AG09309 (cell line): ENCODE data around the gene RRP36.
"Not testable (repeated sequence)": the region's sequence is repeated elsewhere in the genome, so short reads cannot be mapped to it uniquely, and the experiment has no call there.

Source experiments
- DNase-seq: peaks from one replicate; pipeline ENCODE4 v3.0.0-alpha.2; 2010; ENCODE audit warnings: low read depth
- H3K4me3 ChIP-seq: 2 replicates; pipeline ENCODE4 v1.5.1; 2011; ENCODE audit warnings: mild to moderate bottlenecking, low read depth, low read length, moderate library complexity; ENCODE audit not compliant: control insufficient read depth
- TF ChIP-seq, protein P1 (sequence below): IDR thresholded peaks from 2 replicates; pipeline ENCODE4 v1.5.1; 2011; ENCODE audit warnings: mild to moderate bottlenecking, low read depth, low read length, inconsistent platforms; ENCODE audit not compliant: insufficient read depth, control insufficient read depth; ENCODE audit errors: missing control alignments

The RRP36 gene

GRCh38 chr6:42988486-42989020, 32.9 kb upstream of the RRP36 start:
- H3K4me3 ChIP-seq, result no peak overlapping the region
- DNase-seq, result no peak
- TF ChIP-seq, protein P1, sequence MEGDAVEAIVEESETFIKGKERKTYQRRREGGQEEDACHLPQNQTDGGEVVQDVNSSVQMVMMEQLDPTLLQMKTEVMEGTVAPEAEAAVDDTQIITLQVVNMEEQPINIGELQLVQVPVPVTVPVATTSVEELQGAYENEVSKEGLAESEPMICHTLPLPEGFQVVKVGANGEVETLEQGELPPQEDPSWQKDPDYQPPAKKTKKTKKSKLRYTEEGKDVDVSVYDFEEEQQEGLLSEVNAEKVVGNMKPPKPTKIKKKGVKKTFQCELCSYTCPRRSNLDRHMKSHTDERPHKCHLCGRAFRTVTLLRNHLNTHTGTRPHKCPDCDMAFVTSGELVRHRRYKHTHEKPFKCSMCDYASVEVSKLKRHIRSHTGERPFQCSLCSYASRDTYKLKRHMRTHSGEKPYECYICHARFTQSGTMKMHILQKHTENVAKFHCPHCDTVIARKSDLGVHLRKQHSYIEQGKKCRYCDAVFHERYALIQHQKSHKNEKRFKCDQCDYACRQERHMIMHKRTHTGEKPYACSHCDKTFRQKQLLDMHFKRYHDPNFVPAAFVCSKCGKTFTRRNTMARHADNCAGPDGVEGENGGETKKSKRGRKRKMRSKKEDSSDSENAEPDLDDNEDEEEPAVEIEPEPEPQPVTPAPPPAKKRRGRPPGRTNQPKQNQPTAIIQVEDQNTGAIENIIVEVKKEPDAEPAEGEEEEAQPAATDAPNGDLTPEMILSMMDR, result no peak

DNA sequence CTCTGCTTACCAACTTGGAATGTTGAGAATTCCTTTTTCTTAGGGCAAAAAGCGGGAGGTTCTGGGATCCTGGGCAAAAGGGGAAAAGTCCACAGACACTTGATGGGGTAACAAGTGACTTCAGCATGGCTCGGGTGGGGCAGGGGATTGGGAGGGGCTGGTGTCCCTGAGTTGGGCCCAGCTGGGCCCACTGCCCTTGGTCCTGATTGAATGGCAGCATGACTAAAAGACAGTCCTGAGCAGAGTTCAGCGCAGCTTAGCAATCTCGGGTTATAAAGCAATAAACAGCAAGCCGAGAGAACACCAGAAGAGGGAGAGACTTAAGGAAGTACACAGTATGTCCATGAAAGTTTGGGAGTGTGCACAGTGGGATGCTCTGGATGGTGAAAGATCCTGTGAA, 31.5 kb upstream of the RRP36 start:
- DNase-seq, result no peak
- H3K4me3 ChIP-seq, result no peak overlapping the region
- TF ChIP-seq, protein P1, result no peak

- DNase-seq, result no peak
- H3K4me3 ChIP-seq, result no peak overlapping the region
Measured at GRCh38 chr6:42993445-42993844, 28.0 kb upstream of the RRP36 start.

DNA sequence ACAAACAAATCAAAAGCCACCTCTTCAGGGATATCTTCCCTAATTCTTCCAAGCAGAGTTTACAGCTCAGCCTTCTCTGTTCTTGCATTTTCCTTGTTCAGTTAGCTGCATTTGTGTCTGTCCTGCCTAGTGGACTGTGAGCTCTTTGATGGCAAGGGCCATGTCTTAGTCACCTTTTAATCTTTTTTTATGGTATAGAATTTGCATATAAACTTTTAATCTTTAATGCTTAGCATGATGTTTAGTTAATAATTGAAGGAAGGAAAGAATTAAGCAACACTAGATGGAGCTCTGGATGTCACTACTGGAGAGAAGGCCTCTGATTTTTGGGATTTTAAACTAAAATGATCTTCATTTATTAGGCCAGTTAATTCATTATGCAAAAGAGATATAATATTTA, 24.9 kb upstream of the RRP36 start:
- H3K4me3 ChIP-seq, result no peak overlapping the region
- no peak for DNase-seq
- TF ChIP-seq, protein P1, result peak; percentile 2

More at GRCh38 chr6:42993445-42993844, 28.0 kb upstream of the RRP36 start:
- TF ChIP-seq, protein P1, result no peak

GRCh38 chr6:42998205-42998604, 23.2 kb upstream of the RRP36 start:
- not testable (repeated sequence) for DNase-seq, H3K4me3 ChIP-seq

- no peak overlapping the region for H3K4me3 ChIP-seq
- DNase-seq, result no peak
- TF ChIP-seq, protein P1, result no peak
Measured at GRCh38 chr6:43001843-43002242, 19.6 kb upstream of the RRP36 start.

- H3K4me3 ChIP-seq, result no peak overlapping the region
- no peak for DNase-seq
- TF ChIP-seq, protein P1, result no peak
Measured at GRCh38 chr6:43005844-43006243, 15.6 kb upstream of the RRP36 start.

- no peak for DNase-seq
- no peak overlapping the region for H3K4me3 ChIP-seq
- TF ChIP-seq, protein P1, result no peak
Measured at GRCh38 chr6:43006251-43006650, 15.2 kb upstream of the RRP36 start.
